ENCODE results near the gene MGLL.

- TF ChIP-seq CTCF (IDR thresholded peaks at IDR 0.05; ENCODE audit: low read length) (no peak), EZH2 (IDR thresholded peaks at IDR 0.05; ENCODE audit: borderline replicate concordance, low read length) (no peak)
These were observed 45.7 kb upstream of the MGLL start for GRCh38 chr3:127867986-127868385.

Measured in OCI-LY1 (cell line).